HEK293 (cell line): ENCODE measurements around the gene PLOD3.

ENCODE experiments used
- CTCF ChIA-PET: fragments of 350-600 bp; formaldehyde crosslinking; extraction: SDS; loops from one replicate; lab custom pipeline; 2021; ENCODE audit warnings: antibody characterized with exemption; lab: Yijun Ruan, JAX
- POLR2A ChIA-PET: fragments of 300-600 bp; formaldehyde crosslinking; extraction: SDS; loops from one replicate; lab custom pipeline; 2020; ENCODE audit warnings: antibody characterized with exemption, inconsistent platforms; lab: Yijun Ruan, JAX
- H3K27ac ChIP-seq: fragments of 200-500 bp; sonication (Bioruptor generic); 2 replicates; pipeline ENCODE4 v1.5.1; 2014; ENCODE audit warnings: low read depth, low read length, control low read depth, inconsistent platforms; ENCODE audit errors: extremely low read depth
- H3K36me3 ChIP-seq, 2 experiments: fragments of 200-500 bp in 1 of 2; sonication (Bioruptor generic) in 1 of 2; 1 replicate in 1 of 2; 2 replicates in 1 of 2; pipeline ENCODE4 v1.5.1; 2014 to 2017; ENCODE audit warnings: inconsistent platforms in 2 of 2, low read length in 2 of 2; ENCODE audit not compliant: control insufficient read depth in 2 of 2, insufficient read depth in 1 of 2
- H3K4me1 ChIP-seq: fragments of 200-500 bp; sonication (Bioruptor generic); 2 replicates; pipeline ENCODE4 v1.5.1; 2014; ENCODE audit warnings: mild to moderate bottlenecking, low read length, inconsistent platforms; ENCODE audit not compliant: control insufficient read depth, insufficient read depth
- H3K4me3 ChIP-seq: 2 replicates; pipeline ENCODE4 v1.5.1; 2011; ENCODE audit warnings: low read depth, mild to moderate bottlenecking, control low read depth, low read length, moderate library complexity
- H3K9me3 ChIP-seq: fragments of 200-500 bp; sonication (Bioruptor generic); 2 replicates; pipeline ENCODE4 v1.5.1; 2014; ENCODE audit warnings: low read depth, low read length, inconsistent platforms; ENCODE audit not compliant: control insufficient read depth, insufficient read depth
- FEZF1 ChIP-seq: fragments of 450-650 bp; formaldehyde crosslinking; IDR thresholded peaks from 2 replicates; pipeline ENCODE4 v1.5.1; 2016; ENCODE audit warnings: missing biosample characterization, missing genetic modification characterization
- GLIS1 ChIP-seq: fragments of 450-650 bp; formaldehyde crosslinking; IDR thresholded peaks from 2 replicates; pipeline ENCODE4 v1.5.1; 2016; ENCODE audit warnings: missing biosample characterization, missing genetic modification characterization
- KLF16 ChIP-seq: fragments of 450-650 bp; formaldehyde crosslinking; IDR thresholded peaks from 2 replicates; pipeline ENCODE4 v1.5.1; 2017; ENCODE audit warnings: missing biosample characterization, missing genetic modification characterization
- KLF7 ChIP-seq: fragments of 450-650 bp; formaldehyde crosslinking; IDR thresholded peaks from 2 replicates; pipeline ENCODE4 v1.5.1; 2016; ENCODE audit warnings: missing biosample characterization, missing genetic modification characterization, borderline replicate concordance
- MEIS1 ChIP-seq: sonication (generic); formaldehyde crosslinking; IDR thresholded peaks from 2 replicates; pipeline ENCODE4 v1.8.1; 2022; ENCODE audit warnings: missing genetic modification reagents, mild to moderate bottlenecking, borderline replicate concordance
- PATZ1 ChIP-seq: fragments of 450-650 bp; formaldehyde crosslinking; IDR thresholded peaks from 2 replicates; pipeline ENCODE4 v1.5.1; 2016; ENCODE audit warnings: missing biosample characterization, missing genetic modification characterization
- SP2 ChIP-seq: fragments of 450-650 bp; formaldehyde crosslinking; IDR thresholded peaks from 2 replicates; pipeline ENCODE4 v1.5.1; 2016; ENCODE audit warnings: missing biosample characterization, missing genetic modification characterization
- SP7 ChIP-seq: fragments of 450-650 bp; formaldehyde crosslinking; IDR thresholded peaks from 2 replicates; pipeline ENCODE4 v1.5.1; 2016; ENCODE audit warnings: missing biosample characterization, missing genetic modification characterization
- TCF7L2 ChIP-seq: IDR thresholded peaks from 2 replicates; pipeline ENCODE4 v1.6.1; 2011; ENCODE audit warnings: low read depth, mild to moderate bottlenecking, inconsistent platforms, low read length, moderate library complexity, borderline replicate concordance
- ZBTB20 ChIP-seq: fragments of 450-650 bp; formaldehyde crosslinking; IDR thresholded peaks from 2 replicates; pipeline ENCODE4 v1.5.1; 2016; ENCODE audit warnings: missing biosample characterization, missing genetic modification characterization
- ZBTB48 ChIP-seq: fragments of 450-650 bp; formaldehyde crosslinking; IDR thresholded peaks from 2 replicates; pipeline ENCODE4 v1.5.1; 2016; ENCODE audit warnings: missing biosample characterization, missing genetic modification characterization
- ZNF114 ChIP-seq: fragments of 450-650 bp; formaldehyde crosslinking; IDR thresholded peaks from 2 replicates; pipeline ENCODE4 v1.5.0; 2017; ENCODE audit warnings: missing biosample characterization, missing genetic modification characterization
- ZNF2 ChIP-seq: fragments of 450-650 bp; formaldehyde crosslinking; IDR thresholded peaks from 2 replicates; pipeline ENCODE4 v1.5.1; 2016; ENCODE audit warnings: missing biosample characterization, missing genetic modification characterization
- ZNF280D ChIP-seq: fragments of 450-650 bp; formaldehyde crosslinking; IDR thresholded peaks from 2 replicates; pipeline ENCODE4 v1.5.1; 2016; ENCODE audit warnings: missing biosample characterization, missing genetic modification characterization
- ZNF394 ChIP-seq: fragments of 450-650 bp; formaldehyde crosslinking; IDR thresholded peaks from 2 replicates; pipeline ENCODE4 v1.5.1; 2016; ENCODE audit warnings: missing biosample characterization, missing genetic modification characterization, mild to moderate bottlenecking, moderate library complexity, borderline replicate concordance
- ZNF518A ChIP-seq: fragments of 450-650 bp; formaldehyde crosslinking; conservative IDR thresholded peaks from 2 replicates; pipeline ENCODE4 v1.5.1; 2016; ENCODE audit warnings: low read depth, missing biosample characterization, missing genetic modification characterization
- ZNF529 ChIP-seq: fragments of 450-650 bp; formaldehyde crosslinking; IDR thresholded peaks from 2 replicates; pipeline ENCODE4 v1.5.1; 2017; ENCODE audit warnings: missing genetic modification characterization, missing biosample characterization; ENCODE audit not compliant: insufficient replicate concordance
- ZSCAN30 ChIP-seq: fragments of 450-650 bp; IDR thresholded peaks from 2 replicates; pipeline ENCODE4 v1.5.1; 2018; ENCODE audit warnings: missing biosample characterization, mild to moderate bottlenecking, missing genetic modification characterization, moderate library complexity
- ZSCAN4 ChIP-seq: fragments of 450-650 bp; formaldehyde crosslinking; IDR thresholded peaks from 2 replicates; pipeline ENCODE4 v1.5.1; 2017; ENCODE audit warnings: missing biosample characterization, missing genetic modification characterization
- ZXDB ChIP-seq: fragments of 450-650 bp; formaldehyde crosslinking; IDR thresholded peaks from 2 replicates; pipeline ENCODE4 v1.5.1; 2016; ENCODE audit warnings: missing biosample characterization, missing genetic modification characterization

The PLOD3 gene

GRCh38 chr7:101245147-101245668, 27.8 kb upstream of the PLOD3 start (continued):
- no peak for TF ChIP-seq ZNF280D (tag by site-specific recombination)
- TF ChIP-seq ZBTB48 (tag by site-specific recombination) = peak; percentile 85
- peak; percentile 61; the same call in 1 of the 2 replicates for TF ChIP-seq SP7
- TF ChIP-seq, all 188 proteins: peak for 16

- no peaks in the 10 kb centered on the region for H3K9me3 ChIP-seq
- POLR2A ChIA-PET = interaction anchor here (0.6 to 3.3 kb wide), 6 partner anchors 8 to 197 kb away, joined by 3 to 23 read pairs (median 7); partner anchors contain the start of genes PLOD3 and ZNHIT1
- TF ChIP-seq KLF16 (tag by site-specific recombination) (peak; percentile 59), SP2 (tag by site-specific recombination) (peak; percentile 98), ZNF2 (peak; percentile 80), PATZ1 (tag by site-specific recombination) (peak; percentile 8), ZSCAN30 (tag by site-specific recombination) (0 out of 2 replicates have a peak, but pooled peaks have one; percentile 47), ZNF529 (no peak), MEIS1 (CRISPR knock-in tag) (no peak), FEZF1 (tag by site-specific recombination) (no peak), ZXDB (tag by site-specific recombination) (peak; percentile 99), TCF7L2 (no peak), KLF7 (0 out of 2 replicates have a peak, but pooled peaks have one; percentile 16), ZNF114 (tag by site-specific recombination) (no peak), GLIS1 (tag by site-specific recombination) (peak; percentile 11; the same call in 1 of the 2 replicates), ZNF518A (tag by site-specific recombination) (peak; percentile 83), ZNF394 (tag by site-specific recombination) (peak; percentile 53), ZSCAN4 (no peak; the same call in 1 of the 2 replicates), ZBTB20 (tag by site-specific recombination) (peak; percentile 82; the same call in 1 of the 2 replicates)
Measured at GRCh38 chr7:101244375-101245146, 27.2 kb upstream of the PLOD3 start, which contains the start of gene FIS1. FIS1 (minus strand) TSS chr7:101245081; CDS start chr7:101245004, 77 bp downstream.

More at GRCh38 chr7:101244375-101245146, 27.2 kb upstream of the PLOD3 start, which contains the start of gene FIS1:
- Histone ChIP-seq H3K4me1 (peaks cover 2% of the 10 kb centered on the region; the same call in 1 of the 2 replicates), H3K27ac (peak within 1 kb of the TSS; percentile 53), H3K36me3 (peaks cover 0 to 32% of the 10 kb centered on the region in 2 experiments; a peak in 2 of 3 replicates), H3K4me3 (peak within 1 kb of the TSS; percentile 73)
- CTCF ChIA-PET = interaction anchor here (0.6 to 3.9 kb wide), 34 partner anchors 9 to 1672 kb away, joined by 3 to 40 read pairs (median 4); partner anchors contain the start of genes PLOD3, TRIM56 and ZNHIT1
